GM12878 (cell line): Measurements from ENCODE around the gene PGLYRP3. TPM values are rescaled to one million over a fixed set of nuclear protein-coding genes. Genes with fewer than 3 reads are reported as not detected.

Experiments used
- ATAC-seq: fragments of 200-7000 bp; cut with Tn5 transposase; 3 replicates; pipeline ENCODE4 v1.9.1; 2020; ENCODE audit warnings: mild to moderate bottlenecking, moderate library complexity
- BruUV-seq: library from RNA; stranded (reverse); fragments of 400-500 nt; replicated peaks from 2 replicates; lab custom pipeline; 2021; lab: Mats Ljungman, UMichigan
- CTCF ChIA-PET: fragments of 300-600 bp; sonication (Branson Sonifier 250); formaldehyde crosslinking; extraction: SDS; loops from one replicate; lab custom pipeline; 2021; ENCODE audit warnings: inconsistent platforms; lab: Yijun Ruan, JAX
- POLR2A ChIA-PET: fragments of 350-600 bp; formaldehyde crosslinking; extraction: SDS; loops from one replicate; lab custom pipeline; 2021; ENCODE audit warnings: inconsistent platforms; lab: Charles Lee
- RAD21 ChIA-PET: fragments of 300-600 bp; sonication (Branson Sonifier 250); formaldehyde crosslinking; loops from one replicate; lab custom pipeline; 2023; ENCODE audit warnings: antibody characterized with exemption; ENCODE audit not compliant: unreplicated experiment; lab: Charles Lee
- SMC1A ChIA-PET: fragments of 300-600 bp; sonication (Branson Sonifier 250); formaldehyde crosslinking; loops from one replicate; lab custom pipeline; 2023; ENCODE audit not compliant: unreplicated experiment, uncharacterized antibody; lab: Charles Lee
- DNase-seq: peaks from one replicate; pipeline ENCODE4 v3.0.0-alpha.2; 2011; ENCODE audit warnings: low read depth, low spot score
- FAIRE-seq: peaks from 3 replicates; lab custom pipeline; 2011; peaks lifted over from hg19 to GRCh38; lab: Jason Lieb, UNC
- H2AFZ ChIP-seq: 2 replicates; pipeline ENCODE4 v1.6.0; 2011; ENCODE audit warnings: low read depth, low read length, control low read depth; ENCODE audit not compliant: control insufficient read depth
- H3K27ac ChIP-seq: 2 replicates; pipeline ENCODE4 v1.5.1; 2011; ENCODE audit warnings: control low read depth; ENCODE audit not compliant: control insufficient read depth, insufficient read depth
- H3K27me3 ChIP-seq, 2 experiments: replicated peaks in 1 of 2; 2 replicates each; pipeline versions ENCODE4 v1.6.0 to v1.6.1; 2011; ENCODE audit warnings: low read length in 1 of 2; ENCODE audit not compliant: control insufficient read depth in 2 of 2, insufficient read depth in 2 of 2
- H3K36me3 ChIP-seq, 2 experiments: 2 replicates each; pipeline ENCODE4 v1.5.1; 2011; ENCODE audit warnings: low read length in 1 of 2; ENCODE audit not compliant: control insufficient read depth in 2 of 2, insufficient read depth in 2 of 2
- H3K4me1 ChIP-seq: 2 replicates; pipeline ENCODE4 v1.6.1; 2011; ENCODE audit warnings: mild to moderate bottlenecking, low read length, moderate library complexity, mixed read lengths; ENCODE audit not compliant: control insufficient read depth, insufficient read depth
- H3K4me2 ChIP-seq: 2 replicates; pipeline ENCODE4 v1.6.0; 2011; ENCODE audit warnings: control low read depth; ENCODE audit not compliant: control insufficient read depth, insufficient read depth
- H3K4me3 ChIP-seq: fragments of 200-600 bp; sonication (generic); 2 replicates; pipeline ENCODE4 v1.5.1; 2016
- H3K79me2 ChIP-seq: 2 replicates; pipeline ENCODE4 v1.6.0; 2011; ENCODE audit warnings: low read length; ENCODE audit not compliant: control insufficient read depth, insufficient read depth
- H3K9ac ChIP-seq: 2 replicates; pipeline ENCODE4 v1.8.0; 2011; ENCODE audit warnings: low read length, control low read depth, mixed read lengths; ENCODE audit not compliant: control insufficient read depth, insufficient read depth
- H3K9me3 ChIP-seq: replicated peaks from 3 replicates; pipeline ENCODE4 v1.5.1; 2011; ENCODE audit warnings: mild to moderate bottlenecking, low read length; ENCODE audit not compliant: control insufficient read depth, insufficient read depth
- H4K20me1 ChIP-seq: 2 replicates; pipeline ENCODE4 v1.6.0; 2011; ENCODE audit not compliant: control insufficient read depth, insufficient read depth
- ASH2L ChIP-seq: fragments of 300-600, 200-600 bp; sonication (generic); IDR thresholded peaks from 2 replicates; pipeline ENCODE4 v1.6.1; 2017; ENCODE audit warnings: low read depth, mild to moderate bottlenecking, borderline replicate concordance
- ATF3 ChIP-seq: IDR thresholded peaks from 2 replicates; pipeline ENCODE4 v1.6.1; 2011; ENCODE audit warnings: low read depth, mild to moderate bottlenecking, low read length, moderate library complexity, borderline replicate concordance; ENCODE audit errors: extremely low read depth
- CBX3 ChIP-seq: fragments of 200-600 bp; sonication (generic); IDR thresholded peaks from 2 replicates; pipeline ENCODE4 v1.6.1; 2016; ENCODE audit warnings: low read depth, borderline replicate concordance
- CHD1 ChIP-seq: IDR thresholded peaks from 2 replicates; pipeline ENCODE4 v1.6.1; 2012; ENCODE audit warnings: low read depth, low read length, improper control_type of control experiment
- EP300 ChIP-seq, 2 experiments: fragments of 150-350 bp in 1 of 2; IDR thresholded peaks; 2 replicates each; pipeline ENCODE4 v1.6.1; 2011 to 2012; ENCODE audit warnings: low read depth in 2 of 2, low read length in 2 of 2, borderline replicate concordance in 1 of 2, improper control_type of control experiment in 1 of 2, inconsistent platforms in 1 of 2; ENCODE audit not compliant: control insufficient read depth in 1 of 2
- ETV6 ChIP-seq, 2 experiments: fragments of 450-650 bp in 1 of 2; IDR thresholded peaks in 1 of 2; conservative IDR thresholded peaks in 1 of 2; 2 replicates each; pipeline ENCODE4 v1.6.1; 2014; ENCODE audit warnings: antibody characterized with exemption in 1 of 2, borderline replicate concordance in 1 of 2, low read depth in 1 of 2, mild to moderate bottlenecking in 1 of 2, moderate library complexity in 1 of 2
- HDAC2 ChIP-seq: fragments of 200-600 bp; sonication (generic); IDR thresholded peaks from 2 replicates; pipeline ENCODE4 v1.6.1; 2017
- HDGF ChIP-seq: fragments of 450-650 bp; IDR thresholded peaks from 2 replicates; pipeline ENCODE4 v1.6.1; 2016; ENCODE audit warnings: antibody characterized with exemption
- JUNB ChIP-seq: IDR thresholded peaks from 2 replicates; pipeline ENCODE4 v1.6.1; 2016; ENCODE audit warnings: antibody characterized with exemption, mild to moderate bottlenecking
- KLF5 ChIP-seq: fragments of 450-650 bp; IDR thresholded peaks from 2 replicates; pipeline ENCODE4 v1.6.1; 2014; ENCODE audit warnings: mild to moderate bottlenecking; ENCODE audit not compliant: partially characterized antibody
- MAX ChIP-seq: IDR thresholded peaks from 2 replicates; pipeline ENCODE4 v1.6.1; 2012; ENCODE audit warnings: low read depth, low read length, improper control_type of control experiment
- MEF2A ChIP-seq: IDR thresholded peaks from 2 replicates; pipeline ENCODE4 v1.6.1; 2011; ENCODE audit warnings: low read depth, mild to moderate bottlenecking, low read length, moderate library complexity; ENCODE audit not compliant: insufficient read depth
- MEF2B ChIP-seq: fragments of 450-650 bp; IDR thresholded peaks from 2 replicates; pipeline ENCODE4 v1.6.1; 2018; ENCODE audit warnings: mild to moderate bottlenecking, moderate library complexity; ENCODE audit not compliant: partially characterized antibody, poor library complexity, severe bottlenecking
- NFIC ChIP-seq: IDR thresholded peaks from 2 replicates; pipeline ENCODE4 v1.6.1; 2012; ENCODE audit warnings: low read depth, mild to moderate bottlenecking, inconsistent platforms, low read length, moderate library complexity
- NFYA ChIP-seq: IDR thresholded peaks from 2 replicates; pipeline ENCODE4 v1.6.1; 2011; ENCODE audit warnings: low read depth, mild to moderate bottlenecking, low read length, improper control_type of control experiment, borderline replicate concordance
- RAD21 ChIP-seq: IDR thresholded peaks from 2 replicates; pipeline ENCODE4 v1.6.1; 2011; ENCODE audit warnings: mild to moderate bottlenecking, low read depth, low read length, moderate library complexity; ENCODE audit not compliant: insufficient read depth
- ZBTB4 ChIP-seq: fragments of 450-650 bp; formaldehyde crosslinking; IDR thresholded peaks from 2 replicates; pipeline ENCODE4 v1.4.0; 2022; ENCODE audit warnings: mild to moderate bottlenecking, moderate library complexity
- WGBS: methylation state at CpG from one replicate; pipeline ENCODE4 v1.1.6; 2016; ENCODE audit warnings: low lambda C conversion rate; ENCODE audit not compliant: insufficient replicate concordance, insufficient coverage; ENCODE audit errors: missing lambda C conversion rate; 5-methylcytosine and 5-hydroxymethylcytosine counted together
- in situ Hi-C: fragments of 300-500 bp; cut with MboI; formaldehyde crosslinking; loops from 9 replicates; pipeline ENCODE4 v1.14.3; 2018; ENCODE audit warnings: mixed read lengths
- intact Hi-C: fragments of 100-400 bp; cut with micrococcal nuclease; formaldehyde crosslinking; loops from one replicate; pipeline ENCODE4 v1.14.2; 2022; ENCODE audit not compliant: unreplicated experiment
- polyA plus RNA-seq, 11 experiments: library from polyadenylated mRNA; depleted of rRNA in 4 of 11; unstranded in 6 of 11; stranded (reverse) in 5 of 11; fragments of >200 nt; fragmentation: Nextera tagmentation in 4 of 11; fragmentation: Illumina TruSeq in 1 of 11; extraction: Ambion mirVana in 4 of 11; extraction: Trizol in 1 of 11; gene quantifications; 1 replicate in 1 of 11; 2 replicates in 10 of 11; pipeline versions ENCODE4 v1.2.1 to v1.2.3, GENCODE V29; 2011 to 2016; ENCODE audit warnings: inconsistent platforms in 2 of 11, missing spikeins in 2 of 11, low read depth in 1 of 11
- total RNA-seq, 4 experiments: library from RNA; depleted of rRNA in 3 of 4; stranded (reverse); fragments of >200 nt in 3 of 4; fragmentation: Illumina TruSeq in 1 of 4; extraction: Trizol in 1 of 4; gene quantifications; 2 replicates each; pipeline versions ENCODE4 v1.2.1 to v1.2.3, GENCODE V29; 2013 to 2021

PGLYRP3 gene
- total and polyA plus RNA-seq, 10 of the 15 experiments (the other 5 are each of a cell fraction or from before 2014, with no cell fraction given) = 0.10 to 0.49 (median 0.18) TPM; not detected in 7

GRCh38 chr1:153251562-153251961 lies 61.2 kb downstream of the PGLYRP3 start (continued):
- no peak for TF ChIP-seq MEF2B

GRCh38 chr1:153251087-153251486 lies 61.7 kb downstream of the PGLYRP3 start:
- DNase-seq (no peak), FAIRE-seq (no peak), ATAC-seq (no peak)
- 22% methylated on average over 2 of the region's 2 CpGs for WGBS
- RAD21 ChIA-PET = interaction anchor here (1.5 to 3.5 kb wide), 3 partner anchors 12 to 58 kb away, joined by 5 to 26 read pairs (median 9); no protein-coding TSS in a partner anchor
- H3K4me1 ChIP-seq = no peaks in the 10 kb centered on the region
- BruUV-seq = no TSS peak
- TF ChIP-seq ASH2L (no peak), ZBTB4 (CRISPR knock-in tag) (no peak), HDAC2 (no peak), EP300 (IDR thresholded peaks at IDR 0.05; ENCODE audit: borderline replicate concordance in 1 of 2, control insufficient read depth in 1 of 2, low read depth in 2 of 2, low read length in 2 of 2) (no peak), NFIC (no peak), JUNB (no peak), NFYA (no peak), KLF5 (no peak), CBX3 (no peak), ETV6 (conservative IDR thresholded peaks at IDR 0.05 in 1 of 2, IDR thresholded peaks at IDR 0.05 in 1 of 2; ENCODE audit: borderline replicate concordance in 1 of 2, low read depth in 1 of 2) (no peak), HDGF (no peak), MEF2A (no peak), ATF3 (no peak), CHD1 (no peak), RAD21 (no peak), MAX (no peak)
- intact Hi-C loops (no loop called here), in situ Hi-C loops (no loop called here)
- no peaks in the 10 kb centered on the region for H4K20me1 ChIP-seq
- no peaks in the 10 kb centered on the region for H3K27me3 ChIP-seq
- no peaks in the 10 kb centered on the region; the same call in 2 of the 3 replicates for H3K9me3 ChIP-seq
- SMC1A ChIA-PET = interaction anchor here (0.6 to 5.2 kb wide), 6 partner anchors 10 to 475 kb away, joined by 3 to 42 read pairs (median 21); no protein-coding TSS in a partner anchor
- CTCF ChIA-PET = interaction anchor here (1.2 to 5.6 kb wide), 4 partner anchors 12 to 26 kb away, joined by 3 to 27 read pairs (median 12); no protein-coding TSS in a partner anchor
- no peak overlapping the region for H3K27ac ChIP-seq
- no peak overlapping the region for H3K9ac ChIP-seq
- H3K79me2 ChIP-seq = no peaks in the 10 kb centered on the region
- no peaks in the 10 kb centered on the region for H3K36me3 ChIP-seq
- no peak overlapping the region for H3K4me2 ChIP-seq
- H2AFZ ChIP-seq = no peak overlapping the region
- H3K4me3 ChIP-seq = no peak overlapping the region
- POLR2A ChIA-PET = interaction anchor here (0.7 to 0.8 kb wide), 2 partner anchors 10 to 1551 kb away, joined by 3 read pairs; no protein-coding TSS in a partner anchor
